ENCODE results near the gene MMD2. TPM values are rescaled to one million over a fixed set of nuclear protein-coding genes. Genes with fewer than 3 reads are reported as not detected.

The MMD2 gene
- polyA plus RNA-seq, 1 donor from 2014 or later: 0.40 TPM

DNA sequence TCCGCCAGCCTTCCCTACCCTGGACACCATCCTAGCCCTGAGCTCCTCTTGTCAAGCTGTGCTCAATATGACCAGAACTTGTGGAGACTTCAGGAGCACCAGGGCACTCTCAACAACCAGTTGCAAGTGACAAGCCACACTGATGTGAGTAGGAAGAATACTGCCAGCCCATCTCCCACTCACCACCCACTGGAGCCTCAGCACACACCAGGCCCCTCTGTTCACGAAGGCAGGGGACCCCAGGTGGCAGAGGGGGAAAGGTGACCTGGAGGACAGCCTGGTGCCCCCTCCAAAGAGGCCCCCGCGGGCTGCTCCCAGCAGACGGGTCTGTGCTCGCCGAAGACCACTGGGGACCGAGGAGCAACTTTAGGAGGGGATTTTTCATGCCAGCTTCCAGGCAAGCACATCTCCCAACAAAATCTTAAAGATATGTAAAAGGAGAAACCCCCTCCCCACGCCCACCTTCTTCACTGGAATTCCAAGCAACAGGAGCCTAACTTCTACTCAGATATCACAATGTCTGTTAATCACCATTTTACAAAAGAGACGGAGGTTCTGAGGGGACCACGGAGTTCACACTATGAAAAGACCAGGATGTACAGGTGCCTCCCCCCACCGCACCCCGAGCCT is 1.0 kb downstream of the MMD2 start:
- Histone ChIP-seq H3K27ac (ENCODE audit: low read length) (no peak overlapping the region), H3K4me2 (ENCODE audit: low read length) (no peak overlapping the region), H3K9me2 (ENCODE audit: insufficient read depth, low read length) (no peaks in the 10 kb centered on the region), H3K36me3 (ENCODE audit: insufficient read depth, low read length) (no peaks in the 10 kb centered on the region), H3K9me3 (ENCODE audit: low read length) (no peaks in the 10 kb centered on the region), H3F3A (ENCODE audit: insufficient read depth, low read length, poor library complexity, severe bottlenecking) (no peaks in the 10 kb centered on the region), H3K4me3 (ENCODE audit: low read length) (peak overlapping the region; percentile 63), H2AFZ (ENCODE audit: low read depth, low read length) (no peak overlapping the region), H3K79me2 (replicated peaks; ENCODE audit: insufficient read depth, low read length) (no peaks in the 10 kb centered on the region), H3K9ac (ENCODE audit: low read length) (no peak overlapping the region), H4K20me1 (ENCODE audit: insufficient read depth) (no peaks in the 10 kb centered on the region), H3K27me3 (ENCODE audit: insufficient read depth, low read depth, low read length) (peaks cover 13% of the 10 kb centered on the region)
- TF ChIP-seq, protein P1, sequence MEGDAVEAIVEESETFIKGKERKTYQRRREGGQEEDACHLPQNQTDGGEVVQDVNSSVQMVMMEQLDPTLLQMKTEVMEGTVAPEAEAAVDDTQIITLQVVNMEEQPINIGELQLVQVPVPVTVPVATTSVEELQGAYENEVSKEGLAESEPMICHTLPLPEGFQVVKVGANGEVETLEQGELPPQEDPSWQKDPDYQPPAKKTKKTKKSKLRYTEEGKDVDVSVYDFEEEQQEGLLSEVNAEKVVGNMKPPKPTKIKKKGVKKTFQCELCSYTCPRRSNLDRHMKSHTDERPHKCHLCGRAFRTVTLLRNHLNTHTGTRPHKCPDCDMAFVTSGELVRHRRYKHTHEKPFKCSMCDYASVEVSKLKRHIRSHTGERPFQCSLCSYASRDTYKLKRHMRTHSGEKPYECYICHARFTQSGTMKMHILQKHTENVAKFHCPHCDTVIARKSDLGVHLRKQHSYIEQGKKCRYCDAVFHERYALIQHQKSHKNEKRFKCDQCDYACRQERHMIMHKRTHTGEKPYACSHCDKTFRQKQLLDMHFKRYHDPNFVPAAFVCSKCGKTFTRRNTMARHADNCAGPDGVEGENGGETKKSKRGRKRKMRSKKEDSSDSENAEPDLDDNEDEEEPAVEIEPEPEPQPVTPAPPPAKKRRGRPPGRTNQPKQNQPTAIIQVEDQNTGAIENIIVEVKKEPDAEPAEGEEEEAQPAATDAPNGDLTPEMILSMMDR (IDR thresholded peaks at IDR 0.05; ENCODE audit: poor library complexity, severe bottlenecking): no peak

DNA sequence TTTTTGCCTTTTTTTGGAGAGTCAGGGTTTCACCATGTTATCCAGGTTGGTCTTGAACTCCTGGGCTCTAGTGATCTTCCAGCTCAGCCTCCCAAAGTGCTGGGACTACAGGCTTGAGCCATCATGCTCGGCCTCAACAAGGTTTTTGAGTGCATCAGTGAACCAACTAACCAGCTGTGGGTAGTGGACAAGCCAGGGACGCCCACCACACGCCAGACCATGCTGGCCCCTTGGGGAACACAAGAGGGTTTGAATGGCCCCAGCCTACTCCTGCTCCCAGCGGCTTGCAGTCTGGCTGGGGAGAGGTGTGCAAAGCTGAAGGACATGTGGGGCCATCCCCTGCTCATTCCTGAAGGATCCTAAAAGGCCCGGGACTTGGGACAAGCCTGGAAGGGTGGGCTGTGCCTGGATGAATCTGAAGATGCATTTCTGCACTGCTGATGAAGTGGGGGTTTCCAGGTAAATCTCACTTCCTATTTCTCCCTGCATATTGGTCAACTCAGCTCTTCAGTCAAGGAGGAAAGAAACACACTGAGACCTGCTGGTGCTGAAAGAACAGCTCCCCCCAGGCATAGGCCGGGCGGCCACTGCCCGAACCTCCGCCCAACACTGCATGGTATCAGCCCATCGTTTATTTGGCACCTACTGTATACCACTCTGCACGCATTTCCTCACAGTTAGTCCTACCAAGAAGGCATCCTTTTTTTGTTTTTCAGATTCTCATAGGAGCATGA is 6.9 kb downstream of the MMD2 start:
- no peaks in the 10 kb centered on the region for H3K27me3 ChIP-seq (ENCODE audit: insufficient read depth, low read depth, low read length)
- TF ChIP-seq EZH2 (IDR thresholded peaks at IDR 0.05; ENCODE audit: borderline replicate concordance, insufficient read depth, low read length, poor library complexity, severe bottlenecking) (no peak), MXI1 (conservative IDR thresholded peaks at IDR 0.05; ENCODE audit: poor library complexity, severe bottlenecking) (no peak), EP300 (conservative IDR thresholded peaks at IDR 0.05; ENCODE audit: poor library complexity, severe bottlenecking) (no peak)
- TF ChIP-seq, protein P2, sequence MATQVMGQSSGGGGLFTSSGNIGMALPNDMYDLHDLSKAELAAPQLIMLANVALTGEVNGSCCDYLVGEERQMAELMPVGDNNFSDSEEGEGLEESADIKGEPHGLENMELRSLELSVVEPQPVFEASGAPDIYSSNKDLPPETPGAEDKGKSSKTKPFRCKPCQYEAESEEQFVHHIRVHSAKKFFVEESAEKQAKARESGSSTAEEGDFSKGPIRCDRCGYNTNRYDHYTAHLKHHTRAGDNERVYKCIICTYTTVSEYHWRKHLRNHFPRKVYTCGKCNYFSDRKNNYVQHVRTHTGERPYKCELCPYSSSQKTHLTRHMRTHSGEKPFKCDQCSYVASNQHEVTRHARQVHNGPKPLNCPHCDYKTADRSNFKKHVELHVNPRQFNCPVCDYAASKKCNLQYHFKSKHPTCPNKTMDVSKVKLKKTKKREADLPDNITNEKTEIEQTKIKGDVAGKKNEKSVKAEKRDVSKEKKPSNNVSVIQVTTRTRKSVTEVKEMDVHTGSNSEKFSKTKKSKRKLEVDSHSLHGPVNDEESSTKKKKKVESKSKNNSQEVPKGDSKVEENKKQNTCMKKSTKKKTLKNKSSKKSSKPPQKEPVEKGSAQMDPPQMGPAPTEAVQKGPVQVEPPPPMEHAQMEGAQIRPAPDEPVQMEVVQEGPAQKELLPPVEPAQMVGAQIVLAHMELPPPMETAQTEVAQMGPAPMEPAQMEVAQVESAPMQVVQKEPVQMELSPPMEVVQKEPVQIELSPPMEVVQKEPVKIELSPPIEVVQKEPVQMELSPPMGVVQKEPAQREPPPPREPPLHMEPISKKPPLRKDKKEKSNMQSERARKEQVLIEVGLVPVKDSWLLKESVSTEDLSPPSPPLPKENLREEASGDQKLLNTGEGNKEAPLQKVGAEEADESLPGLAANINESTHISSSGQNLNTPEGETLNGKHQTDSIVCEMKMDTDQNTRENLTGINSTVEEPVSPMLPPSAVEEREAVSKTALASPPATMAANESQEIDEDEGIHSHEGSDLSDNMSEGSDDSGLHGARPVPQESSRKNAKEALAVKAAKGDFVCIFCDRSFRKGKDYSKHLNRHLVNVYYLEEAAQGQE (IDR thresholded peaks at IDR 0.05; ENCODE audit: borderline replicate concordance): no peak
- H3K9me3 ChIP-seq (ENCODE audit: low read length): no peaks in the 10 kb centered on the region
- H2AFZ ChIP-seq (ENCODE audit: low read depth, low read length): no peak overlapping the region
- H4K20me1 ChIP-seq (ENCODE audit: insufficient read depth): no peaks in the 10 kb centered on the region
- no peak overlapping the region for H3K9ac ChIP-seq (ENCODE audit: low read length)
- H3K4me3 ChIP-seq (ENCODE audit: low read length): no peak overlapping the region
- H3F3A ChIP-seq (ENCODE audit: insufficient read depth, low read length, poor library complexity, severe bottlenecking): no peaks in the 10 kb centered on the region
- H3K36me3 ChIP-seq (ENCODE audit: insufficient read depth, low read length): no peaks in the 10 kb centered on the region
- H3K79me2 ChIP-seq (replicated peaks; ENCODE audit: insufficient read depth, low read length): no peaks in the 10 kb centered on the region
- no peaks in the 10 kb centered on the region for H3K9me2 ChIP-seq (ENCODE audit: insufficient read depth, low read length)
- no peak overlapping the region for H3K27ac ChIP-seq (ENCODE audit: low read length)
- no peak overlapping the region for H3K4me2 ChIP-seq (ENCODE audit: low read length)

DNA sequence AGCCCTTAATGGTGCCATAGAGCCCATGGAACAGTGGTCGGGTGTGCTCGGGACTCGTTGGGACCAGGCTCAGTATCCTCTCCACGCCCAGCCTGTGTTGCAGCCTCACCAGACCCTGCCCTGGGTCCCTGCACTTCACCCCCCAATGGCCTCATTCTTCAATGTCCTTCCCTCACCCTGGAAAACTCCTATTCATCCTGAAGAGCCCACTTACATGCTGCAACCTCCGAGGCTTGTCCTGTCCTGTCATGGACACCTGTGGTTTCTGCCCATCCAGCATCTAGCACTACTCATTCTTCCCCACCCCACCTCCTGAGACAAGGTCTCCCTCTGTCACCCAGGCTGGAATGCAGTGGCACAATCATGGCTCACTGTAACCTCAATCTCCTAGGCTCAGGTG is 7.7 kb downstream of the MMD2 start:
- H3K4me2 ChIP-seq (ENCODE audit: low read length): no peak overlapping the region
- no peaks in the 10 kb centered on the region for H3K79me2 ChIP-seq (replicated peaks; ENCODE audit: insufficient read depth, low read length)
- H3K9me2 ChIP-seq (ENCODE audit: insufficient read depth, low read length): no peaks in the 10 kb centered on the region
- no peak overlapping the region for H2AFZ ChIP-seq (ENCODE audit: low read depth, low read length)
- H3K27ac ChIP-seq (ENCODE audit: low read length): no peak overlapping the region
- H3K9me3 ChIP-seq (ENCODE audit: low read length): no peaks in the 10 kb centered on the region
- H3K9ac ChIP-seq (ENCODE audit: low read length): no peak overlapping the region
- H3K36me3 ChIP-seq (ENCODE audit: insufficient read depth, low read length): no peaks in the 10 kb centered on the region
- no peaks in the 10 kb centered on the region for H4K20me1 ChIP-seq (ENCODE audit: insufficient read depth)
- no peaks in the 10 kb centered on the region for H3K27me3 ChIP-seq (ENCODE audit: insufficient read depth, low read depth, low read length)
- no peaks in the 10 kb centered on the region for H3F3A ChIP-seq (ENCODE audit: insufficient read depth, low read length, poor library complexity, severe bottlenecking)
- H3K4me3 ChIP-seq (ENCODE audit: low read length): no peak overlapping the region
- TF ChIP-seq, protein P2 (IDR thresholded peaks at IDR 0.05; ENCODE audit: borderline replicate concordance): no peak
- TF ChIP-seq MXI1 (conservative IDR thresholded peaks at IDR 0.05; ENCODE audit: poor library complexity, severe bottlenecking) (no peak), TAF1 (IDR thresholded peaks at IDR 0.05; ENCODE audit: low read depth) (no peak), EP300 (conservative IDR thresholded peaks at IDR 0.05; ENCODE audit: poor library complexity, severe bottlenecking) (no peak)
- TF ChIP-seq, protein P1 (IDR thresholded peaks at IDR 0.05; ENCODE audit: poor library complexity, severe bottlenecking): no peak

Measured in neural cell (in vitro differentiated cells).